HEK293 (cell line): ENCODE measurements around the gene ZNF688.

Experiments
- CTCF ChIA-PET: fragments of 350-600 bp; formaldehyde crosslinking; extraction: SDS; loops from one replicate; lab custom pipeline; 2021; ENCODE audit warnings: antibody characterized with exemption; lab: Yijun Ruan, JAX
- POLR2A ChIA-PET: fragments of 300-600 bp; formaldehyde crosslinking; extraction: SDS; loops from one replicate; lab custom pipeline; 2020; ENCODE audit warnings: antibody characterized with exemption, inconsistent platforms; lab: Yijun Ruan, JAX
- H3K27ac ChIP-seq: fragments of 200-500 bp; sonication (Bioruptor generic); 2 replicates; pipeline ENCODE4 v1.5.1; 2014; ENCODE audit warnings: low read depth, low read length, control low read depth, inconsistent platforms; ENCODE audit errors: extremely low read depth
- H3K36me3 ChIP-seq, 2 experiments: fragments of 200-500 bp in 1 of 2; sonication (Bioruptor generic) in 1 of 2; 1 replicate in 1 of 2; 2 replicates in 1 of 2; pipeline ENCODE4 v1.5.1; 2014 to 2017; ENCODE audit warnings: inconsistent platforms in 2 of 2, low read length in 2 of 2; ENCODE audit not compliant: control insufficient read depth in 2 of 2, insufficient read depth in 1 of 2
- H3K4me1 ChIP-seq: fragments of 200-500 bp; sonication (Bioruptor generic); 2 replicates; pipeline ENCODE4 v1.5.1; 2014; ENCODE audit warnings: mild to moderate bottlenecking, low read length, inconsistent platforms; ENCODE audit not compliant: control insufficient read depth, insufficient read depth
- H3K4me3 ChIP-seq: 2 replicates; pipeline ENCODE4 v1.5.1; 2011; ENCODE audit warnings: low read depth, mild to moderate bottlenecking, control low read depth, low read length, moderate library complexity
- H3K9me3 ChIP-seq: fragments of 200-500 bp; sonication (Bioruptor generic); 2 replicates; pipeline ENCODE4 v1.5.1; 2014; ENCODE audit warnings: low read depth, low read length, inconsistent platforms; ENCODE audit not compliant: control insufficient read depth, insufficient read depth
- BCL11A ChIP-seq: fragments of 450-650 bp; formaldehyde crosslinking; IDR thresholded peaks from 2 replicates; pipeline ENCODE4 v1.5.1; 2016; ENCODE audit warnings: low read depth, missing biosample characterization, missing genetic modification characterization
- GLIS2 ChIP-seq: fragments of 450-650 bp; formaldehyde crosslinking; IDR thresholded peaks from 2 replicates; pipeline ENCODE4 v1.5.1; 2016; ENCODE audit warnings: missing biosample characterization, missing genetic modification characterization
- HOXA7 ChIP-seq: sonication (generic); formaldehyde crosslinking; IDR thresholded peaks from 2 replicates; pipeline ENCODE4 v1.8.1; 2022; ENCODE audit warnings: missing genetic modification reagents, borderline replicate concordance
- IKZF3 ChIP-seq: fragments of 450-650 bp; IDR thresholded peaks from 2 replicates; pipeline ENCODE4 v1.5.0; 2018; ENCODE audit warnings: missing biosample characterization, mild to moderate bottlenecking, missing genetic modification characterization, moderate library complexity
- KLF1 ChIP-seq: fragments of 450-650 bp; formaldehyde crosslinking; IDR thresholded peaks from 2 replicates; pipeline ENCODE4 v1.5.1; 2016; ENCODE audit warnings: missing biosample characterization, missing genetic modification characterization
- PATZ1 ChIP-seq: fragments of 450-650 bp; formaldehyde crosslinking; IDR thresholded peaks from 2 replicates; pipeline ENCODE4 v1.5.1; 2016; ENCODE audit warnings: missing biosample characterization, missing genetic modification characterization
- SCRT1 ChIP-seq: fragments of 450-650 bp; formaldehyde crosslinking; IDR thresholded peaks from 2 replicates; pipeline ENCODE4 v1.5.1; 2016; ENCODE audit warnings: missing biosample characterization, missing genetic modification characterization, borderline replicate concordance
- SP7 ChIP-seq: fragments of 450-650 bp; formaldehyde crosslinking; IDR thresholded peaks from 2 replicates; pipeline ENCODE4 v1.5.1; 2016; ENCODE audit warnings: missing biosample characterization, missing genetic modification characterization
- WT1 ChIP-seq: fragments of 450-650 bp; formaldehyde crosslinking; IDR thresholded peaks from 2 replicates; pipeline ENCODE4 v1.5.1; 2016; ENCODE audit warnings: missing biosample characterization, missing genetic modification characterization
- ZBTB7A ChIP-seq: fragments of 450-650 bp; formaldehyde crosslinking; IDR thresholded peaks from 2 replicates; pipeline ENCODE4 v1.5.1; 2016; ENCODE audit warnings: low read depth, missing biosample characterization, missing genetic modification characterization
- ZNF10 ChIP-seq: fragments of 450-650 bp; formaldehyde crosslinking; IDR thresholded peaks from 2 replicates; pipeline ENCODE4 v1.5.1; 2017; ENCODE audit warnings: missing biosample characterization, missing genetic modification characterization
- ZNF140 ChIP-seq: fragments of 450-650 bp; formaldehyde crosslinking; IDR thresholded peaks from 2 replicates; pipeline ENCODE4 v1.5.1; 2016; ENCODE audit warnings: missing biosample characterization, missing genetic modification characterization
- ZNF146 ChIP-seq: fragments of 450-650 bp; formaldehyde crosslinking; IDR thresholded peaks from 2 replicates; pipeline ENCODE4 v1.5.1; 2016; ENCODE audit warnings: missing biosample characterization, missing genetic modification characterization
- ZNF202 ChIP-seq: fragments of 450-650 bp; formaldehyde crosslinking; IDR thresholded peaks from 2 replicates; pipeline ENCODE4 v1.5.1; 2016; ENCODE audit warnings: missing biosample characterization, missing genetic modification characterization, borderline replicate concordance
- ZNF302 ChIP-seq: fragments of 450-650 bp; formaldehyde crosslinking; IDR thresholded peaks from 2 replicates; pipeline ENCODE4 v1.5.1; 2016; ENCODE audit warnings: missing biosample characterization, missing genetic modification characterization, low read depth
- ZNF366 ChIP-seq: fragments of 450-650 bp; formaldehyde crosslinking; conservative IDR thresholded peaks from 2 replicates; pipeline ENCODE4 v1.5.1; 2016; ENCODE audit warnings: missing biosample characterization, missing genetic modification characterization
- ZNF391 ChIP-seq: fragments of 450-650 bp; formaldehyde crosslinking; IDR thresholded peaks from 2 replicates; pipeline ENCODE4 v1.5.1; 2016; ENCODE audit warnings: low read depth, missing biosample characterization, missing genetic modification characterization, borderline replicate concordance
- ZNF530 ChIP-seq: fragments of 450-650 bp; formaldehyde crosslinking; IDR thresholded peaks from 2 replicates; pipeline ENCODE4 v1.5.1; 2016; ENCODE audit warnings: low read depth, missing biosample characterization, missing genetic modification characterization
- ZNF621 ChIP-seq: fragments of 450-650 bp; formaldehyde crosslinking; IDR thresholded peaks from 2 replicates; pipeline ENCODE4 v1.5.1; 2017; ENCODE audit warnings: missing biosample characterization, missing genetic modification characterization
- ZNF626 ChIP-seq: fragments of 450-650 bp; sonication (Bioruptor Pico); formaldehyde crosslinking; IDR thresholded peaks from 2 replicates; pipeline ENCODE4 v1.5.1; 2018; ENCODE audit warnings: missing biosample characterization, missing genetic modification characterization, inconsistent platforms
- ZNF654 ChIP-seq: fragments of 450-650 bp; formaldehyde crosslinking; IDR thresholded peaks from 2 replicates; pipeline ENCODE4 v1.5.1; 2016; ENCODE audit warnings: low read depth, missing biosample characterization, missing genetic modification characterization
- TF ChIP-seq, protein P1 (sequence below): fragments of 450-650 bp; formaldehyde crosslinking; IDR thresholded peaks from 2 replicates; pipeline ENCODE4 v1.5.1; 2016; ENCODE audit warnings: missing biosample characterization, missing genetic modification characterization
- TF ChIP-seq, protein P2 (sequence below): fragments of 450-650 bp; formaldehyde crosslinking; IDR thresholded peaks from 2 replicates; pipeline ENCODE4 v1.5.1; 2016; ENCODE audit warnings: missing biosample characterization, missing genetic modification characterization
- TF ChIP-seq, protein P3 (sequence below): fragments of 450-650 bp; formaldehyde crosslinking; IDR thresholded peaks from 2 replicates; pipeline ENCODE4 v1.5.1; 2016; ENCODE audit warnings: missing biosample characterization, missing genetic modification characterization
- TF ChIP-seq, protein P4 (sequence below): fragments of 450-650 bp; formaldehyde crosslinking; IDR thresholded peaks from 2 replicates; pipeline ENCODE4 v1.5.1; 2016; ENCODE audit warnings: missing biosample characterization, missing genetic modification characterization, low read depth

The ZNF688 gene

DNA sequence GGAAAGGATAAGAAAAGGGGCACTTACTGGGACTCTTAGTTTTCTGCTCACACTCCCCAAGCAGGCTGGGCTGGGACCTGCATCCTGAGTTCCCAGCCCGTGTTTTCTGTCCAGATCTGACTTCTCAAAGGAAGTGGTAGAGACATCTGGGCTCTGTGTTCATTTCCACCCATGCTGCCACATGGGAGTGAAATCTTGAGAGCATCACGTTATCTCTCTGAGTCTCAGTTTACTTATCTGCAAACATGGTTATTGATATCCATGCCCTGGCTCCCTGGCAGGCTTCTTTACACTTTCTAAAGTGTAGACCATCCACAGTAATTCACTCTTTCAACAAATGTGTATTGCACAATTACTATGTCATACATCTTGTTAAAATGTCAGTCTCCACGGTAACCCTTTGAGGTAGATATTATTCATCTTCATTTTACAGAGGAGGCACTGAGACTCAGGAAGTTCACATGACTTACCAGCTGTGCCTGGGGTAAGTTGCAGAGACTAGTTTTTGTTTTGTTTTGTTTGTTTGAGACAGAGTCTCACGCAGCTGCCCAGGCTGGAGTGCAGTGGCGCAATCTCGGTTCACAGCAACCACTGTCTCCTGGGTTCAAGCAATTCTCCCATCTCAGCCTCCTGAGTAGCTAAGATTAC, 3.4 kb downstream of the ZNF688 start:
- ChIA-PET POLR2A (interaction anchor here (0.5 to 1.3 kb wide), 7 partner anchors 10 to 1596 kb away, joined by 4 to 11 read pairs (median 5); partner anchors contain the start of genes ZNF747 and ZNF764), CTCF (interaction anchor here (0.7 to 1.5 kb wide), 3 partner anchors 10 to 47 kb away, joined by 3 to 4 read pairs (median 4); partner anchors contain the start of genes ZNF747 and ZNF764)
- H3K36me3 ChIP-seq = no peaks in the 10 kb centered on the region
- no peak overlapping the region for H3K27ac ChIP-seq
- H3K9me3 ChIP-seq = no peaks in the 10 kb centered on the region
- peaks cover 2% of the 10 kb centered on the region; the same call in 1 of the 2 replicates for H3K4me1 ChIP-seq
- no peak overlapping the region for H3K4me3 ChIP-seq
- TF ChIP-seq ZNF391 (no peak), ZNF530 (tag by site-specific recombination) (no peak), ZNF10 (tag by site-specific recombination) (no peak), KLF1 (tag by site-specific recombination) (no peak), ZNF621 (tag by site-specific recombination) (no peak), GLIS2 (tag by site-specific recombination) (no peak), ZNF366 (tag by site-specific recombination) (peak; percentile 82), SCRT1 (no peak), ZNF626 (tag by site-specific recombination) (no peak), SP7 (tag by site-specific recombination) (peak; percentile 90), ZNF302 (tag by site-specific recombination) (no peak), PATZ1 (tag by site-specific recombination) (peak; percentile 60), HOXA7 (CRISPR knock-in tag) (no peak), ZNF140 (tag by site-specific recombination) (no peak), BCL11A (tag by site-specific recombination) (no peak), IKZF3 (tag by site-specific recombination) (peak; percentile 48; the same call in 1 of the 2 replicates), ZNF146 (tag by site-specific recombination) (no peak), ZBTB7A (tag by site-specific recombination) (no peak), ZNF654 (tag by site-specific recombination) (no peak), WT1 (tag by site-specific recombination) (peak; percentile 40; the same call in 1 of the 2 replicates), ZNF202 (tag by site-specific recombination) (no peak)
- TF ChIP-seq, protein P1, sequence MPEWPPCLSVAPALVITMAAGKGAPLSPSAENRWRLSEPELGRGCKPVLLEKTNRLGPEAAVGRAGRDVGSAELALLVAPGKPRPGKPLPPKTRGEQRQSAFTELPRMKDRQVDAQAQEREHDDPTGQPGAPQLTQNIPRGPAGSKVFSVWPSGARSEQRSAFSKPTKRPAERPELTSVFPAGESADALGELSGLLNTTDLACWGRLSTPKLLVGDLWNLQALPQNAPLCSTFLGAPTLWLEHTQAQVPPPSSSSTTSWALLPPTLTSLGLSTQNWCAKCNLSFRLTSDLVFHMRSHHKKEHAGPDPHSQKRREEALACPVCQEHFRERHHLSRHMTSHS (tag by site-specific recombination) = 0 out of 2 replicates have a peak, but pooled peaks have one; percentile 34
- TF ChIP-seq, protein P2, sequence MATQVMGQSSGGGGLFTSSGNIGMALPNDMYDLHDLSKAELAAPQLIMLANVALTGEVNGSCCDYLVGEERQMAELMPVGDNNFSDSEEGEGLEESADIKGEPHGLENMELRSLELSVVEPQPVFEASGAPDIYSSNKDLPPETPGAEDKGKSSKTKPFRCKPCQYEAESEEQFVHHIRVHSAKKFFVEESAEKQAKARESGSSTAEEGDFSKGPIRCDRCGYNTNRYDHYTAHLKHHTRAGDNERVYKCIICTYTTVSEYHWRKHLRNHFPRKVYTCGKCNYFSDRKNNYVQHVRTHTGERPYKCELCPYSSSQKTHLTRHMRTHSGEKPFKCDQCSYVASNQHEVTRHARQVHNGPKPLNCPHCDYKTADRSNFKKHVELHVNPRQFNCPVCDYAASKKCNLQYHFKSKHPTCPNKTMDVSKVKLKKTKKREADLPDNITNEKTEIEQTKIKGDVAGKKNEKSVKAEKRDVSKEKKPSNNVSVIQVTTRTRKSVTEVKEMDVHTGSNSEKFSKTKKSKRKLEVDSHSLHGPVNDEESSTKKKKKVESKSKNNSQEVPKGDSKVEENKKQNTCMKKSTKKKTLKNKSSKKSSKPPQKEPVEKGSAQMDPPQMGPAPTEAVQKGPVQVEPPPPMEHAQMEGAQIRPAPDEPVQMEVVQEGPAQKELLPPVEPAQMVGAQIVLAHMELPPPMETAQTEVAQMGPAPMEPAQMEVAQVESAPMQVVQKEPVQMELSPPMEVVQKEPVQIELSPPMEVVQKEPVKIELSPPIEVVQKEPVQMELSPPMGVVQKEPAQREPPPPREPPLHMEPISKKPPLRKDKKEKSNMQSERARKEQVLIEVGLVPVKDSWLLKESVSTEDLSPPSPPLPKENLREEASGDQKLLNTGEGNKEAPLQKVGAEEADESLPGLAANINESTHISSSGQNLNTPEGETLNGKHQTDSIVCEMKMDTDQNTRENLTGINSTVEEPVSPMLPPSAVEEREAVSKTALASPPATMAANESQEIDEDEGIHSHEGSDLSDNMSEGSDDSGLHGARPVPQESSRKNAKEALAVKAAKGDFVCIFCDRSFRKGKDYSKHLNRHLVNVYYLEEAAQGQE = no peak
- TF ChIP-seq, protein P3, sequence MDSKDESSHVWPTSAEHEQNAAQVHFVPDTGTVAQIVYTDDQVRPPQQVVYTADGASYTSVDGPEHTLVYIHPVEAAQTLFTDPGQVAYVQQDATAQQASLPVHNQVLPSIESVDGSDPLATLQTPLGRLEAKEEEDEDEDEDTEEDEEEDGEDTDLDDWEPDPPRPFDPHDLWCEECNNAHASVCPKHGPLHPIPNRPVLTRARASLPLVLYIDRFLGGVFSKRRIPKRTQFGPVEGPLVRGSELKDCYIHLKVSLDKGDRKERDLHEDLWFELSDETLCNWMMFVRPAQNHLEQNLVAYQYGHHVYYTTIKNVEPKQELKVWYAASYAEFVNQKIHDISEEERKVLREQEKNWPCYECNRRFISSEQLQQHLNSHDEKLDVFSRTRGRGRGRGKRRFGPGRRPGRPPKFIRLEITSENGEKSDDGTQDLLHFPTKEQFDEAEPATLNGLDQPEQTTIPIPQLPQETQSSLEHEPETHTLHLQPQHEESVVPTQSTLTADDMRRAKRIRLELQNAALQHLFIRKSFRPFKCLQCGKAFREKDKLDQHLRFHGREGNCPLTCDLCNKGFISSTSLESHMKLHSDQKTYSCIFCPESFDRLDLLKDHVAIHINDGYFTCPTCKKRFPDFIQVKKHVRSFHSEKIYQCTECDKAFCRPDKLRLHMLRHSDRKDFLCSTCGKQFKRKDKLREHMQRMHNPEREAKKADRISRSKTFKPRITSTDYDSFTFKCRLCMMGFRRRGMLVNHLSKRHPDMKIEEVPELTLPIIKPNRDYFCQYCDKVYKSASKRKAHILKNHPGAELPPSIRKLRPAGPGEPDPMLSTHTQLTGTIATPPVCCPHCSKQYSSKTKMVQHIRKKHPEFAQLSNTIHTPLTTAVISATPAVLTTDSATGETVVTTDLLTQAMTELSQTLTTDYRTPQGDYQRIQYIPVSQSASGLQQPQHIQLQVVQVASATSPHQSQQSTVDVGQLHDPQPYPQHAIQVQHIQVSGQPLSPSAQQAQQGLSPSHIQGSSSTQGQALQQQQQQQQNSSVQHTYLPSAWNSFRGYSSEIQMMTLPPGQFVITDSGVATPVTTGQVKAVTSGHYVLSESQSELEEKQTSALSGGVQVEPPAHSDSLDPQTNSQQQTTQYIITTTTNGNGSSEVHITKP = peak; percentile 66
- TF ChIP-seq, protein P4, sequence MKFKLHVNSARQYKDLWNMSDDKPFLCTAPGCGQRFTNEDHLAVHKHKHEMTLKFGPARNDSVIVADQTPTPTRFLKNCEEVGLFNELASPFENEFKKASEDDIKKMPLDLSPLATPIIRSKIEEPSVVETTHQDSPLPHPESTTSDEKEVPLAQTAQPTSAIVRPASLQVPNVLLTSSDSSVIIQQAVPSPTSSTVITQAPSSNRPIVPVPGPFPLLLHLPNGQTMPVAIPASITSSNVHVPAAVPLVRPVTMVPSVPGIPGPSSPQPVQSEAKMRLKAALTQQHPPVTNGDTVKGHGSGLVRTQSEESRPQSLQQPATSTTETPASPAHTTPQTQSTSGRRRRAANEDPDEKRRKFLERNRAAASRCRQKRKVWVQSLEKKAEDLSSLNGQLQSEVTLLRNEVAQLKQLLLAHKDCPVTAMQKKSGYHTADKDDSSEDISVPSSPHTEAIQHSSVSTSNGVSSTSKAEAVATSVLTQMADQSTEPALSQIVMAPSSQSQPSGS (tag by site-specific recombination) = peak; percentile 74
